ENCODE results near the gene MCTP1.

The MCTP1 gene

DNA sequence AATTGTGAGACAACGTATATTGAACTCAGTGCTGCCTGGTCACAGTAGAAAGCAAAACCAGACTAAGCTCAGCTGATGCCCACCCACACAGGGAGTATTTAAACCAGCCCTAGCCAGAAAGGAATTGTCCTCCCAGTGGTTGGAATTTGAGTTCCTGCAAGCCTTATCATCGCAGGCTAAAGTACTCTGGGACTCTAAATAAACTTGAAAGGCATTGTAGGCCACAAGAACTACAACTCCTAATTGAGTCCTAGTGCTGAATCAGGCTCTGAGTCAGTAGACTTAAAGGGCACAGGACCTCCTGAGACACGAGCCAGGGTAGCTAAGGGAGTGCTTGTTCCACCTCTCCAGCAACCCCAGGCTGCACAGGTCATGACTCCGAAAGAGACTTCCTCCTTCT lies 171.4 kb downstream of the MCTP1 start:
- DNase-seq: peak; percentile 66

DNA sequence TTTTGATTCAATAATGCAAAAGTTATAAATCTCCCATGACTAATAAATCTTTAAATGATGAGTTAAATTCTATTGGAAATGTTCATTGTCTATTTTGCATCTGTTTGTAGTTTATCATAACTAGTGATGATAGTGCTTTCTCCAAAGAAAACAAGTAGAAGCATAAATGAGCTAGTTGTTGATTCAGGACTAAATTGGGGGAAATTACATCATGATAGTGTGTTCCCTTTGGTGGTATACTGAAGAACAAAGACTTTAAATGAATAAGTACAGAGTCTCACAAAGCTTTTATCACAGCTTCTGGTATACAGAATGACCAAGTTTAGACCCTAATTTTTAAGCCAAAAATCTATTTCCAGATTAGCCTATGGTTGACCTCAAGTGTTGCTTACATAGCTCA lies 173.8 kb downstream of the MCTP1 start:
- DNase-seq: no peak

DNA sequence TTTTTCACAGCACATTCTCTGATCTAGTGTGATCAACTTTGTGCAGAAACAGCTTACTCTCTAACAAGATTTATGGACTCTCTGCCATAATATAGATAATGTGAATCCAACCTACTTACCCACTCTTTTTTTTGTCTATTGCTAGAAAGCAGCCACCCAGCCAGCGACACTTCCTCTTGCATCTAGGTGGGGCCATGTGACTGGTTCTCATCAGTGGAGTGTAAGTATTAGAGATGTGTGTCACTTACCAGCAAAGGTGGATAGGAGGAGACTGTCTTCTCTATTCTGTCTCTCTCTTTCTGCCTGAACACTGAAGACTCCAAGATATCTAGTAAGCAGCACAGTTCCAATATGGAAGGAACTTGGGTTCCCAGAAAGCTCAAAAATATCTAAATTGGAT lies 174.8 kb downstream of the MCTP1 start:
- no peak for DNase-seq

DNA sequence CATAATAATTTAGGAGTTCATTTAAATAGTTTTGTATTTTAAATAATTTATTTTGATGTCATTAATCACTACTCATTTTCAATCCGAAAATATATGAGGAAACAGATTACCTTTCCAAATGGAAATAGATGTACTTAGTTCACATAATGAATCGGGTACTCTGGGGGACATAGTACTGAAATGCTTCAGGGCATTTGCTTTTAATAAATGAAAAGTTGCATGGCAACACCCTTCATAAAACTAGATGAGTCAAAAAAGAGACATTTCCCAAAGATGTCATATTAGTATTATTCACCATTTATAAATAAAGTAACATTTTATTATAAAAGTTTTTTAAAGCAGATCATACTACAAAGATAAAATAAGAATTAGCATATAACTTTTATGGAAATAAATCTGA lies 177.8 kb downstream of the MCTP1 start:
- DNase-seq: no peak

DNA sequence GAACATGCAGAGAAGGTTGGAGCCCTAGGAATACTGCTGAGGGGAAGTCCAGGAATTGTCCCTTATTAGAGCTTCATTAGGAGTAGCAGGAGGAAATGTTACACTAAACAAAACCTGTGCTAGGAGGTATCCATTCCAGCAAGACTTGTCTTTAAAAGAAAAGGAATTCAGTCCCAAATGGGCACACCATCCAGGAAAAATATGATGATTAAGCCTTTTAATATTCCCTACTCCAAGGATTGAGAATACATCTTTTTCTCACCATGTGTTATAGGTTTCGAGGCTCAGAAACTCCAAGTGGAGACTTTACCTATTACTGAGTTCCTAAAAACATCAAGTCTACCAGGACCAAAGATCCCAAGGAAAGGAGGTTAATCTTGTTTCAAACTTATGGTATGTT lies 179.3 kb downstream of the MCTP1 start:
- no peak for DNase-seq

DNA sequence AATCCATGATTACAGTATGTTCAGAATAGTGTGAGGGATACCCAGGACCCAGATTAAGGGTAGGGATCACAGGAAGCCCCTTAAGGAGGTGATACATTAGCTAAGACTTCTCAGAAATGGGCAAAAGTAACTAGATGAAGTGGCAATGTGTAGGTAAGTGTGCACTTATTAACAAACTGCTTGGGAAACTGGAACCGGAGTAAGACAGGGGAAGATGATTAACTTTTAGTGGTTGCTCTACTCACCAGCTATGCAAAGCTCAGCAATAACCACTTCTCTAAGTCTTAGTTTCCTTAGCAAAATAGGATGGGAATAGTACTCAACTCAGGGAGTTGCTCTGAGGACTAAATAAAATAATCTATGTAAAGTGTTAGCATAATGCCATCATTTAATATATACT lies 182.2 kb downstream of the MCTP1 start:
- no peak for DNase-seq

DNA sequence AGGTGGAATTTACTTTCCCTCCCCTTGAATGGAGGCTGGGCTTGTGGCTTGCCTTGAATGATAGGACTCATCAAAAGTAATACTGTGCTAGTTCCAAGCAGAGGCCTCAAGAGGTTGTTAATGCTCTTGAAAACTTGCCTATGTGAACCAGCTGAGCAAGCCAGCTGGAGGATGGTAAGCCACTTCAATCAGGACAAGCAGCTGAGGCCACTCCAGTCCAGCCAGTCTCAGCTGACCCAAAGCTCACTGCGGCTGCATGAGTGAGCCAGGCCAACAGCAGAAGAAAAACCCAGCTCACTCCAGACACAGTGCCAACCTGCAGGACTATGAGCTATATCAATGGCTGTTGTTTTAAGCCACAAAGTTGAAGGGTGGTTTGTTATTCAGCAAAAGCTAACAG lies 182.8 kb downstream of the MCTP1 start:
- no peak for DNase-seq

DNA sequence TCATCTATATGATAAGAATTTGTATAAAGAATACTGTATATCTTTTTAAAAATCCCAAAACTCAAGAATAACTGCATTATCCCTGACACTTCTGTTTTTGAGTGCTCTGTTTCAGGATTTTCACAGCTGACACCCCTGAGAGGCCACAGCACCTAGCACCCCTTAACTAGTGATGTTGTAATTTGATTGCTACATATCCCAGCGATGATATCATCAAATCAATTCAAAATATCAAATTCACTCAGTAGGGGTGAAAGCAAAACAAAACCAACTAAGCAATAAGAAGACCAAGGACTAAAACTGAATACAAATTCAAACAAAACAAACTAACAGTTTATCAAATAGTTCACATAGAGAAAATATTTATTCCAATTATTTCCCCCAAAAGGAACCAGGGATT lies 184.3 kb downstream of the MCTP1 start:
- DNase-seq: no peak

DNA sequence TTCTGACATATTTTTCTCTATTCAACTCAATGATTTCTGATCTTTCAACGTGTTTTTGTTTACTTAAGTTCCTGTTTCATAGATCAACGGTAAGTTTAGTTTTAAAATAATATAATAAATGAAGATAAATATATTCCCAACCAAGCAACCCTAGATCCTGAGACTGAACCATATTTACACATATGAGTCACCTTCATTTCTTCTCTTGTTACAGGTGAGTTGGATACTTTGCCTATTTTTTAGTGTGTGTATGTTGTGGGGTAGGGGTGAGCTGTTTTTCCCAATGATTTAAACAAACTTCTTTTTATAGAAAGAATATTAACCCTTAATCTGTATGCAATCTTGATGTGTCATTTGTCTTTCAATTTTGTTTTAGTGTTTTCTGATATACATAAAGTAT lies 186.9 kb downstream of the MCTP1 start:
- DNase-seq: no peak

DNA sequence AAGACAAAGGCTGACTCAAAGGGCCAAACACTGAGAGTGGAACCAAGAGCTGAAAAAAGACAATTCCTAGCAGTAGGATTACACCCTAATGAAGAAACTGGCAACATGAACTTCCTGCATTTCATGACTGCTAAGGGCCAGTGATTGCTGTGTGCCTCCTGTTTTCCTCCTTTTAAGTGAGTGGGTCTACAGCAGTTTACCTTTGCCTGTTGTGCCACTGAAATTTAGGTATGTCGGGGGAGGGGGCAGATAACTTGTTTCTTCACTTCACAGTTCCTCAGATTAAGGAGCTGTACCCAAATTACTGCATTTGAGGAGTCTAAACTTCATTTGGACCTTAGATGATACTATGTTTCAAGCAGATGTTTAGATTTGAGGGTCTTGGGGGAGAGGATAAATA lies 191.7 kb downstream of the MCTP1 start:
- DNase-seq: no peak

DNA sequence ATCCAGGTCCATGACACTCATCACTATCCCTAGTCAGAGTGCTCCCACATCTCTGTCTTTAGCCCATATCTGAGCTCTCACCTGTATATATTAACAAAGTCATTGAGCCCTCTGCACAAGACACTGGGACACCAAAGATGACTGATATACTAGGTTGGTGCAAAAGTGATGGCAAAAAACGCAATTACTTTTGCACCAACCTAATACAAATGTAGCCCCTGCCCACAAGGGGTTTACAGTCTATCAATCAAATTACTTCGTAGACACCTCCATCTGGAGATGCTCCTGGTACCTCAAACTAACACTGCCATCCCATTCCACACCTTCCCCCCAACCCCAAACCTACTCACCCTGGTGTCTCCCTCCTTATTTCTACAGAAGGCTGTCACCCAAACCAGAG lies 194.1 kb downstream of the MCTP1 start:
- DNase-seq: no peak

DNA sequence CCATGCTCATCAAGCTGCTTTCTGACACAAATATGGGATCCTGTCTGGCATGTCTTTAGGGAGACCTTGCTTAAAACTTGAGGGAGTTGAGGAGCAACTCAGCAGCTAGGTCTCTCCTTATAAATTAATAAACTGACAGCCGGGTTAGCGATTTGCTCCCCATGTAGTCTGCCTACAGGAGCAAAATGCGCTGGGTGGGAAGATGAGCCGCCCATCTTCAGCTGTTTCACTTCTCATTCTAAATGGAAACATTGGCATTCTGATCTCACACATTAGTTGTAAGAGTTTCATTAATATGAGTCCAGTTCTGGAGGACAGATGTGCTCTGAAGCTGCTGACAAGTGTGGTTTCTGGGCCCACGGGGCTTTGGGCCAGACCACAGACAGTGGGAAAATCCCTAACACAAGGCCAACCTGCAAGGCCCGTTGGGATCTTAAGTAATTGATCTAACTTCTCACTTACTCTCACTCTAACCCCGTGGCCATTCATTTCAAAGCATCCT lies 197.0 kb downstream of the MCTP1 start:
- peak; percentile 36 for DNase-seq

DNA sequence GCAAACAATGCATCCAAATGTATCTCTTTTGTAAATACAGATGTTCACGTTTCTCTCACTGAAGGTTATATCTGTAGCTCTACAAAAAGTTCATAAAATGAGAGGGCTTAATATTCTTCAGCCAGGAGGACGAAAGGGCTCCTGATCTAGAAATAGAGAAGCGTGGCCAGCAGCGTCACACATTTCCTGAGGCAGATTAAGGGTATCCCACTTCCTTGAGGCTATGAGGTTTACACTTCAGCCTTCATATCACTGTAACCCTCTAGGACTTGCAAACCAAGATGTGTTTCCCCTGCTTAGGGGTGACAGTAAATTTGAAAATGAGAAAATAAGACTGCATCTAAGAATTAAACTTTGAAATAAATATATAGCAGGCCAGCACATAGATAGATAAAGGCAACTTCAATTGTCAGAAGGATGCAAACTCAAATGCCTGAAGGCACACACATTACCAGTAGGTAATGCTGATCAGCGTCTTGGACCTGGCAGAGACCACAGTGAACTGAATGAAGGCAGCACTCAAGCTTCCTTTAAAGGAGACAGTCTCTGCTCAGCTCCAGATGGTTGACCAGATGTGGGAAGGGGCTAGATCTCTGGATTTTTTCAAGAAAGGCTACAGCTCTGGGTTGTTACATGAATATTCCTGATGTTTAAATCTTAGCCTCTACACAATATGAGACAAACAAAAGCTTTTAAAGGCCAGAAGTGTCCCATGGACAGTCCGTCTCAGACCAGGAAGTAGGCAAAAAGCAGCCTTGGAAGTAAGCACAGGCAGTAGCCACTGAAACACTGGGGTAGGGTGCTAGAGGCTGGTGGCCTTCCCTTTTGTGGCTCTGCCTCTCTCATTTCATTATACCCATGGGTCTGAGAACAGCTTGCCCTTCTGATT lies 197.7 kb downstream of the MCTP1 start:
- DNase-seq: no peak

DNA sequence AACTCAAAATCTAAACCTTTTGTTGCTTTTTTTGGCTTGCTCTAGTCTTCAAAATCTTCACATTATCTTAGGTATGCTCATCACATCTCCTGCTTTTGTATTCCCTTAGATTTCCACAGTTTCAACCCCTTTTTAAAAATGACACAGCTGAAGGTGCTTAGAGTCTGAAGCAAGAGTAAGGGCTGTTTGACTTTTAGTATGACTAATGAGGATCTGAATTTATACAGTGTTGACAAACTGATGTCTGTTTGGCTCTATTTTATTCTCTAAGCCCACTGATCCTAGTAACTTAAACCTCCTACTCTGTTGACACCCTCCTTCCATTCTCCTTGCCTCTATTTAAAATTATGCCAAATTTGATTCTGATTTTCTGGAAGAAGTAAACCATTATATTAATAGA lies 200.1 kb downstream of the MCTP1 start:
- no peak for DNase-seq

DNA sequence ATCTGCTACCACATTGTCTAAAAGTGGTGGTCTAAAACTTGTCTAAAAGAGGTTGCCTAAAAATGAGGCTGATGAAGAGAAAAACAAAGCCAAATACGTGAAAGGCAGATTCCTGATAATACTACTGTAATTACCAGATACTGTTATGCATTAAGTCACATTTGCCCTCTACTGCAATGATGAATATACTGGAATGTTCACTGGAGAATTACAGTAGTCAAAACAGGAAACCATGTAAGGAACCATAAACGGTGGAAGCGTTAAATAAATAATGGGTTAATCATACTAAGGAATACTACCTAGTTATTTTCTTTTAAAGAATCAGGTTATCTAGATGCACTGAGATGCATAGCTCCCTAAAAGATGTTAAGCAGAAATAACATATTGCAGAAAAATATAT lies 201.3 kb downstream of the MCTP1 start:
- DNase-seq: peak; percentile 5

DNA sequence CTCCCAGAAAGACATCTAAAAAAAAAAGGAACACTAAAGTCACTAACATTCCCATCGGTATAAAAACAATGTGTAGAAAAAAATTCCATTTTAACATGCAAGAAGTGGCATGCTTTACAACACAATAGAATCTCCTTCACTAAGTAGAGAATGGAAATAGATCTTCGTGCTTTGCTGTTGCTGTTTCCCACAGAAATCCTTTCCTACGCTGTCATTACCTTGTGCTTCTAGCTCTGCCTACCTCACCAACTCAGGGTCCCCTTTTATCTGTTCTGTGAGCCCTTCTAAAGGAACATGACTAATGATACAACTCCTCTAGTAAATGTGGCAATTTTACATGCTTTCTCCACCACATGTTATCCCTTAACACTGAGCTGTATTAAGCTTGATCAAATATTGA lies 202.9 kb downstream of the MCTP1 start:
- DNase-seq: peak; percentile 49

DNA sequence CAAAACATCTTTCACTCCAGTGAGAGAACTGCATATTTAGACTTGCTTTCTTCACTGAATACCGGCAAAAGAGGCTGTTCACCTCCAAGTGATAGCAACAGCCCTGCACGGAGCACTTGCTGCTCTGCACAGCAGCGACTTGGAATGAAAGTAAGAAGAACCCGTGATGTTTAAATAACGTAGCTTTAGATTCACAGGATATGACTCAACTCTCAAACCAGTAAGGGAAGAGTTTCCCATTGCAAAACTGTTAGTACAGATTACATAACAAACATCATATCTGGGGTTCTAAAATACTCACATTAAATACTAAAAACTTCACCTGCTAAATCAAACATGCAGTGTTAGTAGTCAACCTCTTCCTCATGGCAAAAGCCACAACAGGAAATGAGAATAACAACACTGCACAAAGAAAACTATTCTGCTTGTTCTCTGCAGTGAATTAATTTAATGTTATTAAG lies 203.4 kb downstream of the MCTP1 start:
- peak; percentile 76 for DNase-seq

DNA sequence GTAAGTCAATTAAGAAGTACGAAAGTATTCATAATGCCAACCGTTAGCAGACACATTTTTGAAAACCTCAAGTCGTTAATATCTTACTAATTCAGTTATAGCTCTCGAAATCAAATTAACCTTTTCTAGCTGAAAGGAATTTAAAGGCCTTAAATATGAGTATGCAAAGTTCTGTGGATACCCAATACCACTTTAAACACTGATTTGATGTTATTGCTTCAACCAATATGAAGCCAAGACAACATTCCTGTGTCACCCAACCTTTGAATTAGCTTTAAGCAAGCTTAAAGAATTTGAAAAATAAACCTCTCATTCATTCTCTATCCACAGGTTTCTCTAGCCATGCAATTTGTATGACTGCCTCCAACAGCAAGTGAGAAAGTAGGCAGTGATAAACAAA lies 204.5 kb downstream of the MCTP1 start:
- DNase-seq: no peak

DNA sequence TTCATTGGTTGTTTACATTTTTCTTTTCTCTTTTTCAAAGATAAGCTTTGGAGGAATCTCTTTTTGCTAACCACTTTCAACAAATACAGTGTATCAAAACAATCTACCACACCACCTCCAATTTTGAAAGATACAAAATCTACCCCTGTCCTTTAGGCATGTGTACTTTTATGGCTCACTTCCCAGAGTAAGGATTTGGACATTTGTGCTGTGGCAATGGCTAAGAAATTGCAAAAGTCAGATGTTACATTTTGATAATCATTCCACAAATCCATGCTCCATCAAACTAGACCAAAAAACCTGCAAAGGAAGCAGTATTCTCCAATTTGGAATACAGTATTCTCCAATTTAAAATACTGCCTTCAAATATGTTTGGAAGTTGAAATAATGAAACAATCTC lies 204.9 kb downstream of the MCTP1 start:
- DNase-seq: no peak

DNA sequence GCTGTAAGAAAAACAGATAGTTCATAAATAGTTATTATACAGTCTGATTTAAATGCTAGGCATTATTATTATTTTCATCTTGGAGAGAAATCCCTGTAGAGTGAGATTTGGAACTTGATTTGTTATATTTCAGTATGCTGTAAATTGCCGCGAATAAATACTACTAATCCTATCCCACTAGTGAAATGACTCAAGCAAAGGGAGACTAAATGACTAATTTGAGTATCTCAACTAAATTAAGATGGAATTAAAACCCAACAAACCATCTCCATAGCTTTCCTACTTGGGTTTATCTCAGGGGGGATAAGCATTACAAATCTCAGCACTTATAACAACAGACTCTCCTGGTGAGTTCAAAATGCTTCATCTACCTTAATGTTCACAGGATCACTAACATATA lies 206.0 kb downstream of the MCTP1 start:
- DNase-seq: no peak

DNA sequence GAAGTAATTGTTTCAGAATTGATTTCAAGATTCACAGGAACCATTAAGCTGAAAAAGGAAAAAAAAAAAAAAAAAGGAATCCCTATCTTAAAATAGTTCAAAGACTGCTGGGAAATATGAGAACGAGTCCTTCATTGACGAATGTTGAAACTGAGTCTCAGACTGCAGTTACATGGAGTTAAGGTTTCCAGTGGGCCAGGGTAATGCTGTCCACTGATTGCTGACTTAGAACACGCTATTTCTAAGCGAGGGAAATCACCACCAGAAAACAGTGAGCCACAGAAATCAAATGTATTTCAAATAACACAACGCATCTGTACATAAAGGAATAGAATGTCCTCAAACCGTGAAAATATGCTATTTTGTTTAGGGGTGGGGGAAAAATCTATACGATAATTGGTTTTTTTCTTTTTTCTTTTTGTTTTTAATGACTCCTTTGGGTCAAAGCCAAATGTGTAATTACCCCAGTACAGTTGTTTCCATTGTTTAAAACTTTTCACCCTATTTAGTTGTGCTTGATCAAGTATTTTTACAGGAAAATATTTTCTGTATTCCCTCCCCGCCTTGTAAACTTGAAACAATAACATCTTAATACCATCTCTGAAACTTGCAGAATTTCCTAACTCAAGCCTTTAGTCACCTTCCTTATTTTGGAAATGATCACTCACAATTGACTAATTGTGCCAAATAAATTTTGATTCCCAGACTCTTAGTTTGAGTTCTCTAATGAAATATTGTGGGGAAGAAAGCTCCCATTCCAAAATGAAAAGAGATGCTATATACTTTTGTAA lies 208.3 kb downstream of the MCTP1 start:
- no peak for DNase-seq

DNA sequence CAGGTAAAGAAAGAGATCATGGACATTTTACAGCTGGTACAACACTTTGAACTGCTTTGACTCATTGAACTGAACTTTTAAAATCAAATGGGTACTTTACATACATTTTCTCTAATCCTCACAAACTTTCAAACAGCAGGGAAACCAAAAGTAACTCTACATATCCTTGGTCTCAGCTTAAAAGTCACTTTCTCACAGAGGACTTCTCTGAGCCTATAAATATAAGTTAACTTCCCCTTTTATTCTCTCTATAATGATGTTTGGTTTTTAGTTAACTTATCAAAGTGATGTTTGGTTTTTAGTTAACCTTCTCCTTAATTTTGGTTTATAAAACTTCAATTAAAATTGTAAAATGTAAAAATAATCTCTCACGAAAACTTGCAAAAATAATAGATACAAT lies 209.8 kb downstream of the MCTP1 start:
- no peak for DNase-seq

DNA sequence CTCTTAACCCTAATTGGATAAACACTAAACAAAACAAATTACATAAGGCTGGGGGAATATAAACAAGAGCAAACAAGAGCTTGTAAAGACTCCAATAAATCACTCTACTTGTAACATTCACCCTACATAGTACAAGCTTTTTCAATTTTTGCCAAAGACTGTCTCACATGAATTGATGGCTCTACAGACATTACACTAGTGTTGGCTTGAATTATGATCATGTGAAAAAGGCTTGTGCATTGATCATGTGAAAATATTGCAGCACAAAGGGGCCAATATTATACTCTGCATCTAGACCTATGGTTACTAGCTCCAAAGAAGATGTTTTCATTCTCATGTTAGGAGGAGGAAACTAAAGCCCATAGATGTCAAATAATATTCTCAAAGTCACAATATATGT lies 212.6 kb downstream of the MCTP1 start:
- no peak for DNase-seq

DNA sequence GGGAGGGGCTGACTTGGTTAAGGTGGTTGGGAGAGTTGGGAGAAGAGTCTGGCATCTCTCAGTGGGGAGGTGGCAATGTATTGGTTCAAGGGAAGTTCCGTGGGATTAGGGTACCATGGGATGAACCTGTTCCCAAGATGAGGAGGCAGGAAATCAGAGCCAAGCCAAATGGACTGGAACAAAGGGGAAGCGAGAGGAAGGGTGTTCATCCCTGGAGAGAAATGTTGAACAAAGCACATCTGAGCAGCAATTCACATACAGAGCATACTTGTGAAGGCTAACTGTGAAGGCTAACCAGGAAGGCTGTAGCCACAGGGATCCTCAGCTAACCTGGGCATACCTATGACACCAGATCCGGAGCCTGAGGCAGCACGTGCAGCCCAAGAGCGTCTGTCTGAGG lies 214.0 kb downstream of the MCTP1 start:
- DNase-seq: no peak
